GM12872 (cell line): Measurements from ENCODE around the gene PROZ.

ENCODE experiments used
- CTCF ChIP-seq: IDR thresholded peaks from 3 replicates; pipeline ENCODE4 v1.5.1; 2011; ENCODE audit warnings: low read depth, mild to moderate bottlenecking, low read length, moderate library complexity; ENCODE audit not compliant: insufficient read depth

PROZ gene

GRCh38 chr13:113216254-113217048 lies 58.0 kb downstream of the PROZ start:
- TF ChIP-seq CTCF, result no peak

GRCh38 chr13:113218586-113218985 lies 60.1 kb downstream of the PROZ start:
- TF ChIP-seq CTCF, result no peak

- TF ChIP-seq CTCF, result no peak
These were observed 61.0 kb downstream of the PROZ start for GRCh38 chr13:113219256-113219940.

GRCh38 chr13:113220141-113220598 lies 61.7 kb downstream of the PROZ start:
- no peak for TF ChIP-seq CTCF

GRCh38 chr13:113220877-113221276 lies 62.4 kb downstream of the PROZ start:
- 0 out of 3 replicates have a peak, but pooled peaks have one; percentile 17 for TF ChIP-seq CTCF
